Activated T-cell treated with anti-CD3 and anti-CD28 coated beads, Interleukin-2, amount 50 U/mL, for 24 hours (primary cell): ENCODE measurements around the gene ARFGEF2.

Source experiments
- DNase-seq: peaks from one replicate; pipeline ENCODE4 v3.0.0-alpha.2; 2020
- H3K27ac Mint-ChIP-seq: 2 replicates; pipeline ENCODE4 v1.8.0; 2020; ENCODE audit warnings: mild to moderate bottlenecking, mixed read lengths
- H3K27me3 Mint-ChIP-seq: 2 replicates; pipeline ENCODE4 v1.8.0; 2020; ENCODE audit warnings: mixed read lengths
- H3K36me3 Mint-ChIP-seq: 2 replicates; pipeline ENCODE4 v1.8.0; 2020; ENCODE audit warnings: low read depth, mixed read lengths
- H3K4me1 Mint-ChIP-seq: 2 replicates; pipeline ENCODE4 v1.8.0; 2020; ENCODE audit warnings: low read depth, mixed read lengths
- H3K4me3 Mint-ChIP-seq: 2 replicates; pipeline ENCODE4 v1.8.0; 2020; ENCODE audit warnings: mild to moderate bottlenecking, moderate library complexity, mixed read lengths
- H3K9me3 Mint-ChIP-seq: 2 replicates; pipeline ENCODE4 v1.8.0; 2020; ENCODE audit warnings: mixed read lengths

Gene ARFGEF2

GRCh38 chr20:48891235-48892048 lies 30.1 kb upstream of the ARFGEF2 start:
- H3K27me3 Mint-ChIP-seq, result no peaks in the 10 kb centered on the region
- H3K4me3 Mint-ChIP-seq, result no peak overlapping the region
- H3K9me3 Mint-ChIP-seq, result peaks cover 2% of the 10 kb centered on the region
- H3K27ac Mint-ChIP-seq, result no peak overlapping the region
- DNase-seq, result no peak
- no peaks in the 10 kb centered on the region for H3K36me3 Mint-ChIP-seq
- no peaks in the 10 kb centered on the region for H3K4me1 Mint-ChIP-seq

- H3K27me3 Mint-ChIP-seq, result no peaks in the 10 kb centered on the region
- no peak for DNase-seq
- no peak overlapping the region for H3K4me3 Mint-ChIP-seq
- no peaks in the 10 kb centered on the region for H3K4me1 Mint-ChIP-seq
- H3K9me3 Mint-ChIP-seq, result peaks cover 2% of the 10 kb centered on the region
- H3K36me3 Mint-ChIP-seq, result no peaks in the 10 kb centered on the region
- H3K27ac Mint-ChIP-seq, result no peak overlapping the region
These were observed 29.5 kb upstream of the ARFGEF2 start for GRCh38 chr20:48892049-48892470.

GRCh38 chr20:48892891-48893290 lies 28.6 kb upstream of the ARFGEF2 start:
- no peaks in the 10 kb centered on the region for H3K36me3 Mint-ChIP-seq
- H3K27me3 Mint-ChIP-seq, result no peaks in the 10 kb centered on the region
- peaks cover 2% of the 10 kb centered on the region for H3K9me3 Mint-ChIP-seq
- H3K4me1 Mint-ChIP-seq, result no peaks in the 10 kb centered on the region
- H3K27ac Mint-ChIP-seq, result no peak overlapping the region
- no peak for DNase-seq
- H3K4me3 Mint-ChIP-seq, result no peak overlapping the region

DNA sequence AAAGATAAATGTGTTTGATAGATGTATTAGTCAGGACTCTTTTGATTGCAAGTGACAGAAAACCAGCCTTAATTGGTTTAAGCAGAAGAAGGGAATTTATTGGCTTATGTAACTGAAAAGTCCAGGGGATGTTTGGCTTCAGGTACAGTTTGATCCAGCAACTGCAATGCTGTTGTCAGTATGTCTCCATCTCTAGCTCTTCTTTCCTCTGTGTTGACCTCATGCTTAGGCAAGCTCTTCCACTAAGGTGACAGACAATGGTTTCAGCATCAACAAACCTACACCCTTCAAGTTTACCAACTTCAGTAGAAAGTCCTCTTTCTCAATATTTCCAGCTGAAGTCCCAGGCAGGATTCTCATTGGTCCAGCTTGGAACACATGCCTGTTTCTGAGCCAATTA lies 28.1 kb upstream of the ARFGEF2 start:
- DNase-seq, result no peak
- Mint-ChIP-seq H3K9me3 (peaks cover 2% of the 10 kb centered on the region), H3K4me3 (no peak overlapping the region), H3K27ac (no peak overlapping the region), H3K4me1 (no peaks in the 10 kb centered on the region), H3K27me3 (no peaks in the 10 kb centered on the region), H3K36me3 (no peaks in the 10 kb centered on the region)

DNA sequence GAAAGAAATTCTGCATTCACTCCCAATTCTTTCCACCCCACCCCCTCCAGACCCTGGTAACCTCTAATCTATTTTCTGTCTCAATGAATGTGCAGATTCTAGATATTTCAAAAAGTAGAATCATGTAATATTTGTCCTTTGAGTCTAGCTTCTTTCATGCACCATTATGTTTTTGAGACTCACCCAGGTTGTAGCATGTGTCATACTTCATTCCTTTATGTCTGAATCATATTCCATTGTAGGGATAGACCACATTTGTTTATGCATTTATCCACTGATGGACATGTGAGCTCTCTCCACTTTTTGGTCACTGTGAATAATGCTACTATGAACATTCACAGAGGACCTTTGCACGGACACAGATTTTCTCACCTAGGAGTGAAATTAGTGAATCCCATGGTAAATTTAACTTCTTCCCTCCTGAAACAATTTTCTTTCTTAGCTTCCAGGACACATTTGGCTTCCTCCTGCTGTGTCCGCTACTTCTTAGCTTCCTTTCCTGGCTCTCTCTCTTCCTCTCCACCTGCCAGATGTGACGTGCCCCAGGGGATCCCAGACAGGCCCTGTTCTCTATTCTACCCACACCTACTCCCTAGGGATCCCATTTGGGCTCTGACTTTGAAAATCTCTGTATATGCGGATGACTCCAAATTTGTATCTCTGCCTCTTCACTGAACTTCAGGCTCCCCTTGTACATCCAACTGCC lies 24.1 kb upstream of the ARFGEF2 start:
- no peaks in the 10 kb centered on the region for H3K27me3 Mint-ChIP-seq
- no peaks in the 10 kb centered on the region for H3K4me1 Mint-ChIP-seq
- no peak overlapping the region for H3K4me3 Mint-ChIP-seq
- DNase-seq, result no peak
- peaks cover 2% of the 10 kb centered on the region for H3K9me3 Mint-ChIP-seq
- no peak overlapping the region for H3K27ac Mint-ChIP-seq
- H3K36me3 Mint-ChIP-seq, result no peaks in the 10 kb centered on the region

DNA sequence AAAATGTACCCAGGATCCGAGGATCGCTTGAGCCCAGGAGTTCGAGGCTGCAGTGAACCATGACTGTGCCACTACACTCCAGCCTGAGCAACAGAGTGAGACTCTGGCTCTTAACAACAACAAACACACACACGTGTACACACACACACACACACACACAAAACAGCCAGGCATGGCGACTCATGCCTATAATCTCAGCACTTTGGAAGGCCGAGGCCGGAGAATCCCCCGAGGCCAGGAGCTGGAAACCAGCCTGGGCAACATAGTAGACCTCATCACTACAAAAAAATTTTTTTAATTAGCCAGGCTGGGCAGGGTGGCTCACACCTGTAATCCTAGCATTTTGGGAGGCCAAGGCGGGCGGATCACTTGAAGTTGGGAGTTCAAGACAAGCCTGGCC lies 23.3 kb upstream of the ARFGEF2 start:
- Mint-ChIP-seq H3K4me3 (no peak overlapping the region), H3K27ac (no peak overlapping the region), H3K27me3 (no peaks in the 10 kb centered on the region), H3K9me3 (peaks cover 2% of the 10 kb centered on the region), H3K4me1 (no peaks in the 10 kb centered on the region), H3K36me3 (no peaks in the 10 kb centered on the region)
- no peak for DNase-seq

- Mint-ChIP-seq H3K9me3 (no peaks in the 10 kb centered on the region), H3K4me1 (no peaks in the 10 kb centered on the region), H3K36me3 (no peaks in the 10 kb centered on the region), H3K27me3 (no peaks in the 10 kb centered on the region), H3K27ac (no peak overlapping the region), H3K4me3 (no peak overlapping the region)
- no peak for DNase-seq
These were observed 22.5 kb upstream of the ARFGEF2 start for GRCh38 chr20:48898896-48899530.

- no peaks in the 10 kb centered on the region for H3K27me3 Mint-ChIP-seq
- H3K27ac Mint-ChIP-seq, result no peak overlapping the region
- H3K4me3 Mint-ChIP-seq, result no peak overlapping the region
- no peak for DNase-seq
- H3K4me1 Mint-ChIP-seq, result peaks cover 7% of the 10 kb centered on the region
- H3K36me3 Mint-ChIP-seq, result no peaks in the 10 kb centered on the region
- H3K9me3 Mint-ChIP-seq, result no peaks in the 10 kb centered on the region
These were observed 21.6 kb upstream of the ARFGEF2 start for GRCh38 chr20:48899881-48900280.

DNA sequence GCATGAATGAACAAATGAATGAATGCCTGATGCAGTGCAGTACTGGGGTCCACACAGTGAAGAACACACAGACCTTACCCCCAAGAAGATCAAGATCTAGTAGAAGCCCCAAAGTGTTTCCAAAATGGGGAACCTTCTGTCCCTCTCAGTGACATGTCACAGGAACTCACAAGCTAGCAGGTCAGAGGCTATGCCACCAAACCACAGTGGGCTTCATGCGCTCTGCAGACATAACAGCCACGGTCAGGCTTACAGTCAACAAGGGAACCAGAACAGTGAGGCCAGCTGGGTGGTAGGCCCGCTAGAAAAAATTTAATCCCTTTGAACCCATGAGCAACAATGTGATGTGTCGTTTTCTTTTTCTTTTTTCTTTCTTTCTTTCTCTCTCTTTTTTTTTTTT lies 20.2 kb upstream of the ARFGEF2 start:
- Mint-ChIP-seq H3K9me3 (no peaks in the 10 kb centered on the region), H3K27ac (no peak overlapping the region), H3K4me3 (no peak overlapping the region), H3K27me3 (no peaks in the 10 kb centered on the region), H3K36me3 (no peaks in the 10 kb centered on the region), H3K4me1 (peaks cover 12% of the 10 kb centered on the region)
- no peak for DNase-seq

DNA sequence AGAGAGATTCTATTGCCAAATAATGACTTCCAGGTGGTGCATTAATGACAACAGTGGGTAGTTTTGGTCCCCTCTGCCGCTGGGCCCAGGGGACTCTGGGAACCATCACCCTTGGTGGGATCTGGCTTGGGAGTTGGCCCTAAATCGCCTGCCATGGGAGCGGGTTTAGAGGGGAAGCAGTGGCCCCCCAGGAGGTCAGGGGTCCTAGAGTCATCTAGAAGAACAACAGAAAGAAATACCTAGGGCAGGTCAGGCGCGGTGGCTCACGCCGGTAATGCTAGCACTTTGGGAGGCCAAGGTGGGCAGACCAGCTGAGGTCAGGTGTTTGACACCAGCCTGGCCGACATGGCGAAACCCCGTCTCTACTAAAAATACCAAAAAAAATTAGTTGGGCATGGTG lies 17.8 kb upstream of the ARFGEF2 start:
- H3K27ac Mint-ChIP-seq, result no peak overlapping the region
- H3K9me3 Mint-ChIP-seq, result peaks cover under 1% of the 10 kb centered on the region
- H3K4me3 Mint-ChIP-seq, result no peak overlapping the region
- peaks cover 12% of the 10 kb centered on the region for H3K4me1 Mint-ChIP-seq
- H3K36me3 Mint-ChIP-seq, result no peaks in the 10 kb centered on the region
- H3K27me3 Mint-ChIP-seq, result no peaks in the 10 kb centered on the region
- DNase-seq, result no peak

DNA sequence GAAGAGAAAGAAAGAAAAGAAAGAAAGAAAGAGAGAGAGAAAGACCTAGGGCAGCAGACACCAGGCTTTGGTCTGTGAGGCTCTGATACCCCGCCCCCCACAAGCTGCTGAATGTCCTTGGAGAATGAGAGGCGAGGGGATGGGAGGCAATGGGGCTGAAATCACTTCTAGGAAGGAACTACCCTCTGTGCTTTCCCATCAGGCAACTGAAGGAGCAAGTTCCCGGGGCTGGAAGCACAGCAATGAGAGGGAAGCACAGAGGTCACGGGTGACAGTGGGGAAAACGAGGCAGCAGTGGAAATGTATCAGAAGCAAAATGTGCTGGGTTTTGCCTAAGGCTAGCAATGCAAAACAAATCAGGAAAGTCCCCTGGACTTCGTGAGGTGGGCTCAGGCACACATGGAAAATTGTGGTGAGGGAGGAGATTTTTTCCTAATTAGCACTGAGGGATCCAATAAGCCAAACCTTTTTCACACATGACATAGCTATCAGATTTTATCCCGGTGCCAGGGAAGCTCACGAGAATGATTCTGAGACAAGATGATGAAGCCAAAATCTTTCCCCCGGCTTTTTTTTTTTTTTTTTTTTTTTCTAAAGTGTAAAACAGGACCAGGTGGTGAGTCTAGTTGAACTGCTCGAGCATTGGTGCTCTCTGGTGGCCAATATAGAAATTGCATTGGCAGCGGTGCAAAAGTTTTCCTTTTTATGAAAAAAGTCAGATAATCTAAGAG lies 16.8 kb upstream of the ARFGEF2 start:
- DNase-seq, result peak; percentile 70
- Mint-ChIP-seq H3K4me3 (no peak overlapping the region), H3K9me3 (peaks cover 10% of the 10 kb centered on the region), H3K4me1 (peaks cover 22% of the 10 kb centered on the region), H3K36me3 (no peaks in the 10 kb centered on the region), H3K27ac (peak overlapping the region; percentile 40), H3K27me3 (no peaks in the 10 kb centered on the region)

DNA sequence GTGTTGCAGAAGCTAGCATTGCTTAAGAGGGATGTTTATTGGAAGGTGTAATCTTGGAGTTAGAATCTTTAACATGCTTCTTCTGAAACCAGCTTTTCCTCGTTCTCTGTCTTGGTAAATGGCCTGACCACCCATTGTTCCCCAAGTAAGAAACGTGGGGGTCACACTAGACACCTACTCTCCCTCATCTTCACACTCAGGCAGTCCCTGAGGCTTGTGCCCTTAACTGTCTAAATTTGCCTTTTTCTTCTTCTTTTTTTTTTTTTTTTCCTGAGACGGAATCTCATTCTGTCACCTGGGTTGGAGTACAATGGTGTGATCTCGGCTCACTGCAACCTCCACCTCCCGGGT lies 16.2 kb upstream of the ARFGEF2 start:
- Mint-ChIP-seq H3K27ac (no peak overlapping the region), H3K4me1 (peaks cover 23% of the 10 kb centered on the region), H3K9me3 (peaks cover 10% of the 10 kb centered on the region), H3K27me3 (no peaks in the 10 kb centered on the region), H3K4me3 (no peak overlapping the region), H3K36me3 (no peaks in the 10 kb centered on the region)
- no peak for DNase-seq

- H3K4me1 Mint-ChIP-seq, result peaks cover 26% of the 10 kb centered on the region
- no peaks in the 10 kb centered on the region for H3K27me3 Mint-ChIP-seq
- no peak overlapping the region for H3K27ac Mint-ChIP-seq
- no peaks in the 10 kb centered on the region for H3K36me3 Mint-ChIP-seq
- H3K9me3 Mint-ChIP-seq, result peaks cover 10% of the 10 kb centered on the region
- DNase-seq, result no peak
- H3K4me3 Mint-ChIP-seq, result no peak overlapping the region
These were observed 15.2 kb upstream of the ARFGEF2 start for GRCh38 chr20:48906221-48906877.

GRCh38 chr20:48908656-48909319 lies 12.7 kb upstream of the ARFGEF2 start:
- H3K4me3 Mint-ChIP-seq, result no peak overlapping the region
- peaks cover 26% of the 10 kb centered on the region for H3K4me1 Mint-ChIP-seq
- no peaks in the 10 kb centered on the region for H3K27me3 Mint-ChIP-seq
- H3K9me3 Mint-ChIP-seq, result peaks cover 10% of the 10 kb centered on the region
- no peak for DNase-seq
- no peak overlapping the region for H3K27ac Mint-ChIP-seq
- no peaks in the 10 kb centered on the region for H3K36me3 Mint-ChIP-seq
